Fibroblast of skin of left biceps (primary cell): Measurements from ENCODE around the gene NR3C2.
"Not testable (repeated sequence)": the region's sequence is repeated elsewhere in the genome, so short reads cannot be mapped to it uniquely, and the experiment has no call there.

Experiments
- DNase-seq, 2 experiments: peaks; one replicate each; pipeline ENCODE4 v3.0.0-alpha.2; 2013; ENCODE audit warnings: low read depth in 2 of 2

Gene NR3C2

GRCh38 chr4:148216866-148217814, 225.1 kb downstream of the NR3C2 start:
- no peak for DNase-seq

- no peak for DNase-seq
Observed at GRCh38 chr4:148216321-148216720, 225.9 kb downstream of the NR3C2 start.

GRCh38 chr4:148215202-148215601, 227.0 kb downstream of the NR3C2 start:
- DNase-seq, result no peak

- no peak for DNase-seq
Observed at GRCh38 chr4:148214529-148215166, 227.6 kb downstream of the NR3C2 start.

- no peak for DNase-seq
Observed at GRCh38 chr4:148211533-148211932, 230.7 kb downstream of the NR3C2 start.

GRCh38 chr4:148210661-148211060, 231.6 kb downstream of the NR3C2 start:
- no peak for DNase-seq

GRCh38 chr4:148207068-148207467, 235.1 kb downstream of the NR3C2 start:
- DNase-seq, result no peak

GRCh38 chr4:148205476-148205875, 236.7 kb downstream of the NR3C2 start:
- no peak for DNase-seq

GRCh38 chr4:148204892-148205291, 237.3 kb downstream of the NR3C2 start:
- DNase-seq, result no peak

- no peak for DNase-seq
Observed at GRCh38 chr4:148204171-148204570, 238.0 kb downstream of the NR3C2 start.

GRCh38 chr4:148203056-148203898, 238.9 kb downstream of the NR3C2 start:
- no peak for DNase-seq

GRCh38 chr4:148200960-148201359, 241.3 kb downstream of the NR3C2 start:
- no peak for DNase-seq

- no peak for DNase-seq
Observed at GRCh38 chr4:148196164-148196563, 246.1 kb downstream of the NR3C2 start.

GRCh38 chr4:148192526-148192925, 249.7 kb downstream of the NR3C2 start:
- DNase-seq, result no peak

GRCh38 chr4:148187454-148188222, 254.6 kb downstream of the NR3C2 start:
- not testable (repeated sequence) for DNase-seq

- no peak for DNase-seq
Observed at GRCh38 chr4:148184922-148185321, 257.3 kb downstream of the NR3C2 start.

GRCh38 chr4:148182230-148182911, 259.8 kb downstream of the NR3C2 start:
- DNase-seq, result no peak

- no peak for DNase-seq
Observed at GRCh38 chr4:148173397-148174017, 268.7 kb downstream of the NR3C2 start.

GRCh38 chr4:148171596-148171995, 270.6 kb downstream of the NR3C2 start:
- no peak for DNase-seq
